ENCODE results near the gene XCR1.

DNA sequence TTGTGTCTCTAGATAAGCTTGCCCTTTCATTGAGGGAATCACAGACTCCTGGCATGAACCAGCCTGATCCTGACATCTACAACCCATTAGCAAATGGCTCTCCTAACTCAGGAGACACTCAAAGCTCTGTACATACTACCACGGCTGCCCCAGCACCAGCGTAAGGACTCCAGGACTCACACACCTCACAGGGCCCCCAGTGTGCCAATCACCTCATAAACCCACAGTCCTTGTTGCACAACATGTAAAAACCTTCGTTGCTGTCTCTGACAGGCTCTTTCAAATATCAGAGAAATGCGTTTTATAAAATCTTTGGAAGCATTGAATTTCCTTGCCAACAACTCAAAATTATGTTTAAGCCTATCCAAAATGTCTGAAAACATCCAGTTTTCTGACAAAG, 38.9 kb downstream of the XCR1 start:
- TF ChIP-seq, protein P1, sequence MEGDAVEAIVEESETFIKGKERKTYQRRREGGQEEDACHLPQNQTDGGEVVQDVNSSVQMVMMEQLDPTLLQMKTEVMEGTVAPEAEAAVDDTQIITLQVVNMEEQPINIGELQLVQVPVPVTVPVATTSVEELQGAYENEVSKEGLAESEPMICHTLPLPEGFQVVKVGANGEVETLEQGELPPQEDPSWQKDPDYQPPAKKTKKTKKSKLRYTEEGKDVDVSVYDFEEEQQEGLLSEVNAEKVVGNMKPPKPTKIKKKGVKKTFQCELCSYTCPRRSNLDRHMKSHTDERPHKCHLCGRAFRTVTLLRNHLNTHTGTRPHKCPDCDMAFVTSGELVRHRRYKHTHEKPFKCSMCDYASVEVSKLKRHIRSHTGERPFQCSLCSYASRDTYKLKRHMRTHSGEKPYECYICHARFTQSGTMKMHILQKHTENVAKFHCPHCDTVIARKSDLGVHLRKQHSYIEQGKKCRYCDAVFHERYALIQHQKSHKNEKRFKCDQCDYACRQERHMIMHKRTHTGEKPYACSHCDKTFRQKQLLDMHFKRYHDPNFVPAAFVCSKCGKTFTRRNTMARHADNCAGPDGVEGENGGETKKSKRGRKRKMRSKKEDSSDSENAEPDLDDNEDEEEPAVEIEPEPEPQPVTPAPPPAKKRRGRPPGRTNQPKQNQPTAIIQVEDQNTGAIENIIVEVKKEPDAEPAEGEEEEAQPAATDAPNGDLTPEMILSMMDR (IDR thresholded peaks at IDR 0.05) = no peak
- TF ChIP-seq POLR2A (IDR thresholded peaks at IDR 0.05) = no peak
